GM12878 (cell line): ENCODE measurements around the gene ZSWIM5. TPM values are rescaled to one million over a fixed set of nuclear protein-coding genes. Genes with fewer than 3 reads are reported as not detected.

Source experiments
- ATAC-seq: fragments of 200-7000 bp; cut with Tn5 transposase; 3 replicates; pipeline ENCODE4 v1.9.1; 2020; ENCODE audit warnings: mild to moderate bottlenecking, moderate library complexity
- BruUV-seq: library from RNA; stranded (reverse); fragments of 400-500 nt; replicated peaks from 2 replicates; lab custom pipeline; 2021; lab: Mats Ljungman, UMichigan
- CTCF ChIA-PET: fragments of 300-600 bp; sonication (Branson Sonifier 250); formaldehyde crosslinking; extraction: SDS; loops from one replicate; lab custom pipeline; 2021; ENCODE audit warnings: inconsistent platforms; lab: Yijun Ruan, JAX
- POLR2A ChIA-PET: fragments of 350-600 bp; formaldehyde crosslinking; extraction: SDS; loops from one replicate; lab custom pipeline; 2021; ENCODE audit warnings: inconsistent platforms; lab: Charles Lee
- RAD21 ChIA-PET: fragments of 300-600 bp; sonication (Branson Sonifier 250); formaldehyde crosslinking; loops from one replicate; lab custom pipeline; 2023; ENCODE audit warnings: antibody characterized with exemption; ENCODE audit not compliant: unreplicated experiment; lab: Charles Lee
- SMC1A ChIA-PET: fragments of 300-600 bp; sonication (Branson Sonifier 250); formaldehyde crosslinking; loops from one replicate; lab custom pipeline; 2023; ENCODE audit not compliant: unreplicated experiment, uncharacterized antibody; lab: Charles Lee
- DNase-seq: peaks from one replicate; pipeline ENCODE4 v3.0.0-alpha.2; 2011; ENCODE audit warnings: low read depth, low spot score
- FAIRE-seq: peaks from 3 replicates; lab custom pipeline; 2011; peaks lifted over from hg19 to GRCh38; lab: Jason Lieb, UNC
- H2AFZ ChIP-seq: 2 replicates; pipeline ENCODE4 v1.6.0; 2011; ENCODE audit warnings: low read depth, low read length, control low read depth; ENCODE audit not compliant: control insufficient read depth
- H3K27ac ChIP-seq: 2 replicates; pipeline ENCODE4 v1.5.1; 2011; ENCODE audit warnings: control low read depth; ENCODE audit not compliant: control insufficient read depth, insufficient read depth
- H3K27me3 ChIP-seq, 2 experiments: replicated peaks in 1 of 2; 2 replicates each; pipeline versions ENCODE4 v1.6.0 to v1.6.1; 2011; ENCODE audit warnings: low read length in 1 of 2; ENCODE audit not compliant: control insufficient read depth in 2 of 2, insufficient read depth in 2 of 2
- H3K36me3 ChIP-seq, 2 experiments: 2 replicates each; pipeline ENCODE4 v1.5.1; 2011; ENCODE audit warnings: low read length in 1 of 2; ENCODE audit not compliant: control insufficient read depth in 2 of 2, insufficient read depth in 2 of 2
- H3K4me1 ChIP-seq: 2 replicates; pipeline ENCODE4 v1.6.1; 2011; ENCODE audit warnings: mild to moderate bottlenecking, low read length, moderate library complexity, mixed read lengths; ENCODE audit not compliant: control insufficient read depth, insufficient read depth
- H3K4me2 ChIP-seq: 2 replicates; pipeline ENCODE4 v1.6.0; 2011; ENCODE audit warnings: control low read depth; ENCODE audit not compliant: control insufficient read depth, insufficient read depth
- H3K4me3 ChIP-seq: fragments of 200-600 bp; sonication (generic); 2 replicates; pipeline ENCODE4 v1.5.1; 2016
- H3K79me2 ChIP-seq: 2 replicates; pipeline ENCODE4 v1.6.0; 2011; ENCODE audit warnings: low read length; ENCODE audit not compliant: control insufficient read depth, insufficient read depth
- H3K9ac ChIP-seq: 2 replicates; pipeline ENCODE4 v1.8.0; 2011; ENCODE audit warnings: low read length, control low read depth, mixed read lengths; ENCODE audit not compliant: control insufficient read depth, insufficient read depth
- H3K9me3 ChIP-seq: replicated peaks from 3 replicates; pipeline ENCODE4 v1.5.1; 2011; ENCODE audit warnings: mild to moderate bottlenecking, low read length; ENCODE audit not compliant: control insufficient read depth, insufficient read depth
- H4K20me1 ChIP-seq: 2 replicates; pipeline ENCODE4 v1.6.0; 2011; ENCODE audit not compliant: control insufficient read depth, insufficient read depth
- ESRRA ChIP-seq: IDR thresholded peaks from 2 replicates; pipeline ENCODE4 v1.6.1; 2012; ENCODE audit warnings: mild to moderate bottlenecking, low read length, improper control_type of control experiment
- EZH2 ChIP-seq: IDR thresholded peaks from 2 replicates; pipeline ENCODE4 v1.6.1; 2012; ENCODE audit warnings: low read depth, mild to moderate bottlenecking, control low read depth, inconsistent platforms, low read length, borderline replicate concordance; ENCODE audit not compliant: control insufficient read depth
- GATAD2B ChIP-seq: fragments of 450-650 bp; conservative IDR thresholded peaks from 2 replicates; pipeline ENCODE4 v1.6.1; 2017; ENCODE audit warnings: low read depth, mild to moderate bottlenecking, moderate library complexity
- MAX ChIP-seq: IDR thresholded peaks from 2 replicates; pipeline ENCODE4 v1.6.1; 2012; ENCODE audit warnings: low read depth, low read length, improper control_type of control experiment
- NFYB ChIP-seq: IDR thresholded peaks from 2 replicates; pipeline ENCODE4 v1.6.1; 2011; ENCODE audit warnings: low read depth, mild to moderate bottlenecking, low read length, improper control_type of control experiment, moderate library complexity; ENCODE audit not compliant: insufficient read depth
- NR2C2 ChIP-seq: IDR thresholded peaks from 2 replicates; pipeline ENCODE4 v1.6.1; 2011; ENCODE audit warnings: borderline replicate concordance, low read depth; ENCODE audit not compliant: control insufficient read depth, insufficient read length
- NR2F1 ChIP-seq: fragments of 450-650 bp; conservative IDR thresholded peaks from 2 replicates; pipeline ENCODE4 v1.6.1; 2017; ENCODE audit warnings: mild to moderate bottlenecking
- POLR2AphosphoS2 ChIP-seq: IDR thresholded peaks from 2 replicates; pipeline ENCODE4 v1.6.1; 2011; ENCODE audit warnings: low read depth, mild to moderate bottlenecking, low read length, improper control_type of control experiment, moderate library complexity
- RAD51 ChIP-seq: fragments of 450-650 bp; IDR thresholded peaks from 2 replicates; pipeline ENCODE4 v1.6.1; 2016; ENCODE audit warnings: moderate library complexity, mild to moderate bottlenecking, inconsistent platforms
- SMAD1 ChIP-seq: fragments of 450-650 bp; IDR thresholded peaks from 2 replicates; pipeline ENCODE4 v1.6.1; 2018; ENCODE audit warnings: mild to moderate bottlenecking, low read depth; ENCODE audit not compliant: partially characterized antibody
- SMC3 ChIP-seq: IDR thresholded peaks from 2 replicates; pipeline ENCODE4 v1.6.1; 2011; ENCODE audit warnings: low read length, improper control_type of control experiment, borderline replicate concordance
- SPI1 ChIP-seq: IDR thresholded peaks from 2 replicates; pipeline ENCODE4 v1.6.1; 2011; ENCODE audit warnings: low read depth, mild to moderate bottlenecking, low read length, moderate library complexity, borderline replicate concordance; ENCODE audit not compliant: insufficient read depth
- USF1 ChIP-seq: IDR thresholded peaks from 2 replicates; pipeline ENCODE4 v1.6.1; 2011; ENCODE audit warnings: borderline replicate concordance, low read depth, mild to moderate bottlenecking, moderate library complexity, mixed read lengths, low read length; ENCODE audit not compliant: insufficient read depth; ENCODE audit errors: extremely low read length
- YBX1 ChIP-seq: fragments of 450-650 bp; IDR thresholded peaks from 2 replicates; pipeline ENCODE4 v1.6.1; 2016; ENCODE audit warnings: antibody characterized with exemption
- ZNF24 ChIP-seq: fragments of 450-650 bp; IDR thresholded peaks from 2 replicates; pipeline ENCODE4 v1.6.1; 2017; ENCODE audit warnings: antibody characterized with exemption, mild to moderate bottlenecking
- ZNF592 ChIP-seq: fragments of 450-650 bp; IDR thresholded peaks from 2 replicates; pipeline ENCODE4 v1.6.1; 2017; ENCODE audit warnings: mild to moderate bottlenecking, moderate library complexity
- WGBS: methylation state at CpG from one replicate; pipeline ENCODE4 v1.1.6; 2016; ENCODE audit warnings: low lambda C conversion rate; ENCODE audit not compliant: insufficient replicate concordance, insufficient coverage; ENCODE audit errors: missing lambda C conversion rate; 5-methylcytosine and 5-hydroxymethylcytosine counted together
- in situ Hi-C: fragments of 300-500 bp; cut with MboI; formaldehyde crosslinking; loops from 9 replicates; pipeline ENCODE4 v1.14.3; 2018; ENCODE audit warnings: mixed read lengths
- intact Hi-C: fragments of 100-400 bp; cut with micrococcal nuclease; formaldehyde crosslinking; loops from one replicate; pipeline ENCODE4 v1.14.2; 2022; ENCODE audit not compliant: unreplicated experiment
- polyA plus RNA-seq, 11 experiments: library from polyadenylated mRNA; depleted of rRNA in 4 of 11; unstranded in 6 of 11; stranded (reverse) in 5 of 11; fragments of >200 nt; fragmentation: Nextera tagmentation in 4 of 11; fragmentation: Illumina TruSeq in 1 of 11; extraction: Ambion mirVana in 4 of 11; extraction: Trizol in 1 of 11; gene quantifications; 1 replicate in 1 of 11; 2 replicates in 10 of 11; pipeline versions ENCODE4 v1.2.1 to v1.2.3, GENCODE V29; 2011 to 2016; ENCODE audit warnings: inconsistent platforms in 2 of 11, missing spikeins in 2 of 11, low read depth in 1 of 11
- total RNA-seq, 4 experiments: library from RNA; depleted of rRNA in 3 of 4; stranded (reverse); fragments of >200 nt in 3 of 4; fragmentation: Illumina TruSeq in 1 of 4; extraction: Trizol in 1 of 4; gene quantifications; 2 replicates each; pipeline versions ENCODE4 v1.2.1 to v1.2.3, GENCODE V29; 2013 to 2021

The ZSWIM5 gene
- total and polyA plus RNA-seq, 10 of the 15 experiments (the other 5 are each of a cell fraction or from before 2014, with no cell fraction given): 0.07 to 0.97 (median 0.34) TPM; not detected in 1

- TF ChIP-seq GATAD2B (no peak), RAD51 (no peak), SMC3 (no peak), NR2C2 (no peak), NFYB (no peak), MAX (no peak), EZH2 (no peak), YBX1 (no peak), POLR2AphosphoS2 (no peak), ZNF592 (no peak), ESRRA (no peak), USF1 (no peak), SPI1 (no peak), ZNF24 (no peak), NR2F1 (no peak), SMAD1 (no peak)
- intact Hi-C loops: no loop called here
- ATAC-seq (no peak), DNase-seq (no peak), FAIRE-seq (no peak)
- H3K9me3 ChIP-seq: no peaks in the 10 kb centered on the region
- no peaks in the 10 kb centered on the region for H3K79me2 ChIP-seq
- CTCF ChIA-PET: no interaction called here
- SMC1A ChIA-PET: no interaction called here
- no peak overlapping the region for H3K4me3 ChIP-seq
- H3K27ac ChIP-seq: no peak overlapping the region
- WGBS: 94% methylated on average over 8 of the region's 14 CpGs
- H4K20me1 ChIP-seq: no peaks in the 10 kb centered on the region
- POLR2A ChIA-PET: interaction anchor here (0.5 kb wide), 1 partner anchor 378 kb away, joined by 4 read pairs; no protein-coding TSS in a partner anchor
- in situ Hi-C loops: no loop called here
- BruUV-seq: no TSS peak
- H3K4me2 ChIP-seq: no peak overlapping the region
- RAD21 ChIA-PET: no interaction called here
- H3K27me3 ChIP-seq: no peaks in the 10 kb centered on the region
- no peak overlapping the region for H2AFZ ChIP-seq
- no peak overlapping the region for H3K9ac ChIP-seq
- H3K4me1 ChIP-seq: no peaks in the 10 kb centered on the region
- peaks cover 16 to 19% of the 10 kb centered on the region in 2 experiments for H3K36me3 ChIP-seq
Observed at GRCh38 chr1:45003741-45004140, 202.7 kb downstream of the ZSWIM5 start.
